ENCODE results near the gene OR2B2.
A peak's percentile ranks its signal among the peaks of the same experiment; 100 is the strongest.

OR2B2 gene

GRCh38 chr6:27872642-27873020 is 39.6 kb downstream of the OR2B2 start:
- DNase-seq (ENCODE audit: low read depth) = no peak
- peak overlapping the region; percentile 70 for H3K4me3 ChIP-seq (ENCODE audit: low read depth, low read length)

GRCh38 chr6:27871924-27872638 is 40.1 kb downstream of the OR2B2 start:
- peak; percentile 33 for TF ChIP-seq CTCF (IDR thresholded peaks at IDR 0.05; ENCODE audit: insufficient read depth, low read depth, low read length, missing control alignments)
- peak overlapping the region; percentile 70 for H3K4me3 ChIP-seq (ENCODE audit: low read depth, low read length)
- DNase-seq (ENCODE audit: low read depth) = peak; percentile 98

More at GRCh38 chr6:27872642-27873020, 39.6 kb downstream of the OR2B2 start:
- no peak for TF ChIP-seq CTCF (IDR thresholded peaks at IDR 0.05; ENCODE audit: insufficient read depth, low read depth, low read length, missing control alignments)

- no peak for TF ChIP-seq CTCF (IDR thresholded peaks at IDR 0.05; ENCODE audit: insufficient read depth, low read depth, low read length, missing control alignments)
- no peak for DNase-seq (ENCODE audit: low read depth)
- peak overlapping the region; percentile 70 for H3K4me3 ChIP-seq (ENCODE audit: low read depth, low read length)
Measured at GRCh38 chr6:27870291-27870870, 41.8 kb downstream of the OR2B2 start.

GRCh38 chr6:27868311-27868710 is 43.9 kb downstream of the OR2B2 start:
- H3K4me3 ChIP-seq (ENCODE audit: low read depth, low read length) = no peak overlapping the region
- no peak for TF ChIP-seq CTCF (IDR thresholded peaks at IDR 0.05; ENCODE audit: insufficient read depth, low read depth, low read length, missing control alignments)
- DNase-seq (ENCODE audit: low read depth) = no peak

GRCh38 chr6:27867945-27868300 is 44.3 kb downstream of the OR2B2 start:
- DNase-seq (ENCODE audit: low read depth) = peak; percentile 58
- peak overlapping the region; percentile 67 for H3K4me3 ChIP-seq (ENCODE audit: low read depth, low read length)
- TF ChIP-seq CTCF (IDR thresholded peaks at IDR 0.05; ENCODE audit: insufficient read depth, low read depth, low read length, missing control alignments) = no peak

GRCh38 chr6:27867051-27867944 is 44.9 kb downstream of the OR2B2 start:
- peak; percentile 97 for DNase-seq (ENCODE audit: low read depth)
- peak overlapping the region; percentile 67 for H3K4me3 ChIP-seq (ENCODE audit: low read depth, low read length)
- no peak for TF ChIP-seq CTCF (IDR thresholded peaks at IDR 0.05; ENCODE audit: insufficient read depth, low read depth, low read length, missing control alignments)

Data from GM12865 (cell line).